Prostate gland (tissue), 2 donors: ENCODE measurements around the gene UNC50.

Experiments
- POLR2A ChIP-seq: fragments of 450-650 bp; IDR thresholded peaks from one replicate; pipeline ENCODE4 v1.6.1; 2016; ENCODE audit warnings: antibody characterized with exemption, mild to moderate bottlenecking
- TF ChIP-seq, protein P1 (sequence below), 4 experiments: fragments of 200-600 bp in 2 of 4; fragments of 450-650 bp in 2 of 4; sonication (generic) in 2 of 4; IDR thresholded peaks; 1 replicate in 3 of 4; 2 replicates in 1 of 4; pipeline ENCODE4 v1.5.1; 2016 to 2019; ENCODE audit warnings: antibody characterized with exemption in 4 of 4, mild to moderate bottlenecking in 2 of 4, moderate library complexity in 2 of 4

GRCh38 chr2:98585386-98585785 lies 23.0 kb upstream of the UNC50 start:
- TF ChIP-seq, protein P1, sequence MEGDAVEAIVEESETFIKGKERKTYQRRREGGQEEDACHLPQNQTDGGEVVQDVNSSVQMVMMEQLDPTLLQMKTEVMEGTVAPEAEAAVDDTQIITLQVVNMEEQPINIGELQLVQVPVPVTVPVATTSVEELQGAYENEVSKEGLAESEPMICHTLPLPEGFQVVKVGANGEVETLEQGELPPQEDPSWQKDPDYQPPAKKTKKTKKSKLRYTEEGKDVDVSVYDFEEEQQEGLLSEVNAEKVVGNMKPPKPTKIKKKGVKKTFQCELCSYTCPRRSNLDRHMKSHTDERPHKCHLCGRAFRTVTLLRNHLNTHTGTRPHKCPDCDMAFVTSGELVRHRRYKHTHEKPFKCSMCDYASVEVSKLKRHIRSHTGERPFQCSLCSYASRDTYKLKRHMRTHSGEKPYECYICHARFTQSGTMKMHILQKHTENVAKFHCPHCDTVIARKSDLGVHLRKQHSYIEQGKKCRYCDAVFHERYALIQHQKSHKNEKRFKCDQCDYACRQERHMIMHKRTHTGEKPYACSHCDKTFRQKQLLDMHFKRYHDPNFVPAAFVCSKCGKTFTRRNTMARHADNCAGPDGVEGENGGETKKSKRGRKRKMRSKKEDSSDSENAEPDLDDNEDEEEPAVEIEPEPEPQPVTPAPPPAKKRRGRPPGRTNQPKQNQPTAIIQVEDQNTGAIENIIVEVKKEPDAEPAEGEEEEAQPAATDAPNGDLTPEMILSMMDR (IDR thresholded peaks at IDR 0.05), result no peak
- TF ChIP-seq POLR2A, result no peak
